NOMO-1 (cell line): Measurements from ENCODE around the gene SBNO2.
"Not testable (repeated sequence)": the region's sequence is repeated elsewhere in the genome, so short reads cannot be mapped to it uniquely, and the experiment has no call there.

ENCODE experiments used
- DNase-seq, 2 experiments: peaks; one replicate each; lab custom pipeline; 2025; ENCODE audit not compliant: unreplicated experiment in 2 of 2; lab: John Stamatoyannopoulos, UW

The SBNO2 gene

GRCh38 chr19:1206864-1207450 lies 32.9 kb upstream of the SBNO2 start:
- DNase-seq: peak; percentile 11 to 32

DNA sequence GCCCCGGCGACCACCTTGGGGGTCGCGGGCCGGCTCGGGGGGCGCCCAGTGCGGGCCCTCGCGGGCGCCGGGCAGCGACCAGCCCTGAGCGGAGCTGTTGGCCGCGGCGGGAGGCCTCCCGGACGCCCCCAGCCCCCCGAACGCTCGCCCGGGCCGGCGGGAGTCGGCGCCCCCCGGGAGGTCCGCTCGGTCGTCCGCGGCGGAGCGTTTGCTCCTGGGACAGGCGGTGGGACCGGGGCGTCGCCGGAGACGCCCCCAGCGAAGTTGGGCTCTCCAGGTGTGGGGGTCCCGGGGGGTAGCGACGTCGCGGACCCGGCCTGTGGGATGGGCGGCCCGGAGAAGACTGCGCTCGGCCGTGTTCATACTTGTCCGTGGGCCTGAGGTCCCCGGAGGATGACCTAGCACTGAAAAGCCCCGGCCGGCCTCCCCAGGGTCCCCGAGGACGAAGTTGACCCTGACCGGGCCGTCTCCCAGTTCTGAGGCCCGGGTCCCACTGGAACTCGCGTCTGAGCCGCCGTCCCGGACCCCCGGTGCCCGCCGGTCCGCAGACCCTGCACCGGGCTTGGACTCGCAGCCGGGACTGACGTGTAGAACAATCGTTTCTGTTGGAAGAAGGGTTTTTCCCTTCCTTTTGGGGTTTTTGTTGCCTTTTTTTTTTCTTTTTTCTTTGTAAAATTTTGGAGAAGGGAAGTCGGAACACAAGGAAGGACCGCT lies 32.2 kb upstream of the SBNO2 start:
- no peak for DNase-seq

DNA sequence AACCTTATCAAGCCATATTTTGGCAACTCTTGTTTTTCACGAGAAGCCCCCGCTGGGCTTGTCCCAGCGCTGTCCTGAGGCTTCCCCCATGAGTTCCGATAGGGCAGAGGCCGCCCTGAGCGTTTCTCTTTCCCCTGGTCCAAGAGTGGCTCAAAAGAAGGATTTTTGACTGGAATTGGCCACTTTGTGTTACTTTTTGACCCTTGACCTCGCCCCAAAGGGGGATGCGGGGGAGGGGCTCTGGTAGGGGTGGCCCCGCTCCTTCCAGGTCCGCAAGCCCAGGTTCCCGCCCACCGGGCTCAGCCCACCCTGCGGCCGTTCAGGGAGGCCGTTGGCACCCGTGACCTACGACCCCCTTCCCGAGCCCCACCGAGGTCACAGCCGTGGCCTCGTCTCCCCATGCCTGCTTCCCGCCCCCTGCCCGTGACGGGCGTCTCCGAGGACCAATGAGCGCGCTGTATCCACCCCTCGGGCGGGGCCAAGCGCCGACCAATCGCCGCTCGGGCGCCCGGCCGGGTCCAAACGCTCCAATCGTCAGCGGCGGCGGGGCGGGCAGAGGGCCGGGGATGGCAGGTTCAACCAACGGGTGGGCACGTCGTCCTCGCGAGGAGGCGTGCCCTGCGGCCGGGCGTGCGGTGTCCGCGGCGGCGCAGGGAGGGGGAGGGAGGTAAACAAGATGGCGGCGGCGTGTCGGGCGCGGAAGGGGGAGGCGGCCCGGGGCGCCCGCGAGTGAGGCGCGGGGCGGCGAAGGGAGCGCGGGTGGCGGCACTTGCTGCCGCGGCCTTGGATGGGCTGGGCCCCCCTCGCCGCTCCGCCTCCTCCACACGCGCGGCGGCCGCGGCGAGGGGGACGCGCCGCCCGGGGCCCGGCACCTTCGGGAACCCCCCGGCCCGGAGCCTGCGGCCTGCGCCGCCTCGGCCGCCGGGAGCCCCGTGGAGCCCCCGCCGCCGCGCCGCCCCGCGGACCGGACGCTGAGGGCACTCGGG lies 31.3 kb upstream of the SBNO2 start, which contains the start of gene STK11:
Gene STK11, plus strand, starts transcription at position 665 of the 986 bp plus-strand sequence. CDS start 1,136 bp downstream, outside the sequence.
- peak; percentile 95 to 99 for DNase-seq

- DNase-seq: not testable (repeated sequence)
Measured at GRCh38 chr19:1200614-1201013, 26.5 kb upstream of the SBNO2 start.

DNA sequence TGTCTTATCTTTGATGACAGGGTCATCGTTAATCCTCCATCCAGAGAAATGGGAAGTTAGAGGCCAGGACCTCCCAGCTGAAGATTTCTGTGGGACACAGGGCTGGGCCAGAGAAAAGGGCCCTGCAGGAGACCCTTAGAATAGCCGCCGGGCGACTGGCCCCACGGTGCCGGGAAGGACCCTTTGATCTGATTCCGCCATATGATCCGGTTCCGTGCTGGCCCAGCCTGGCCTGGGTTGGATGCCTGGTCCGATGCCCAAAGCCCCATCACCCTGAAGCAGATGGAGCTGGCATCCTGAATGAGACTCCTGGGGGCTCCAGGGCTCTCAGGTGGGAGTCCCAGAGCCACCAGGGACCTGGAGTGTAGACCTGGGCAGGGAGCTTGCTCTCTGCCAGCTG lies 25.5 kb upstream of the SBNO2 start:
- DNase-seq: no peak

GRCh38 chr19:1189419-1189818 lies 15.4 kb upstream of the SBNO2 start:
- DNase-seq: no peak

GRCh38 chr19:1183543-1184172 lies 9.6 kb upstream of the SBNO2 start:
- no peak for DNase-seq

DNA sequence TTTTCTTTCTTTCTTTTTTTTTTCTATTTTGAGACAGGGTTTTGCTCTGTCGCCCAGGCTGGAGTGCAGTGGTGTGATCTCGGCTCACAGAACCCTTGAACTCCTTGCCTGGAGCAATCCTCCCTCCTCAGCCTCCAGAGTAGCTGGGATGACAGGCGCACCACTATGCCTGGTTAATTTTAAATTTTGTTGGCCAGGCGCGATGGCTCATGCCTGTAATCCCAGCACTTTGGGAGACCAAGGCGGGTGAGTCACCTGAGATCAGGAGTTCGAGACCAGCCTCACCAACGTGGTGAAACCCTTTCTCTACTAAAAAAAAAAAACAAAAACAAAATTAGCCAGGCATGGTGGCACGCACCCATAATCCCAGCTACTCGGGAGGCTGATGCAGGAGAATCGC lies 8.7 kb upstream of the SBNO2 start:
- no peak for DNase-seq

- DNase-seq: no peak
Measured at GRCh38 chr19:1182068-1182467, 8.0 kb upstream of the SBNO2 start.

DNA sequence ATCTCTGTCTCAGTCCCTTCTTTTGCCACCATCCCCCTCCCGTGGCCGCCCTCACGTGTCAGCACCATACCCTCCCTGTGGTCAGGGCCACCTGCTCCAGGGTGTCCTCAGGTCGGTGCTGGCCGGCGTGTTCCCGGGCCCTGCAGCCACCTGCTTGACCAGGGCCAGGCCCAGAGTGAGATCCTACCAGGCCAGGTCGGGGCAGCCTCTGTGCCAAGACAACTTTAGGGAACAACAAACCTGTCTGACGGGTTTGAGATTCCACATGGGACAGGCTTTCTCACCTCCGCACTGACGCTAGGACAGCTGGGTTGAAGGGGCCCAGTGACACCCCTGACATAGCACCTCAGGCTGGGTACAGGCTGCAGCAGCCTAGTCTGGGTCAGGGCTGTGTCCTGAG lies 7.5 kb upstream of the SBNO2 start:
- no peak for DNase-seq

- peak; percentile 52 to 72 for DNase-seq
Measured at GRCh38 chr19:1177322-1178114, 3.5 kb upstream of the SBNO2 start.

GRCh38 chr19:1173159-1173844 lies 766 bp downstream of the SBNO2 start:
- peak; percentile 4 to 5 for DNase-seq

DNA sequence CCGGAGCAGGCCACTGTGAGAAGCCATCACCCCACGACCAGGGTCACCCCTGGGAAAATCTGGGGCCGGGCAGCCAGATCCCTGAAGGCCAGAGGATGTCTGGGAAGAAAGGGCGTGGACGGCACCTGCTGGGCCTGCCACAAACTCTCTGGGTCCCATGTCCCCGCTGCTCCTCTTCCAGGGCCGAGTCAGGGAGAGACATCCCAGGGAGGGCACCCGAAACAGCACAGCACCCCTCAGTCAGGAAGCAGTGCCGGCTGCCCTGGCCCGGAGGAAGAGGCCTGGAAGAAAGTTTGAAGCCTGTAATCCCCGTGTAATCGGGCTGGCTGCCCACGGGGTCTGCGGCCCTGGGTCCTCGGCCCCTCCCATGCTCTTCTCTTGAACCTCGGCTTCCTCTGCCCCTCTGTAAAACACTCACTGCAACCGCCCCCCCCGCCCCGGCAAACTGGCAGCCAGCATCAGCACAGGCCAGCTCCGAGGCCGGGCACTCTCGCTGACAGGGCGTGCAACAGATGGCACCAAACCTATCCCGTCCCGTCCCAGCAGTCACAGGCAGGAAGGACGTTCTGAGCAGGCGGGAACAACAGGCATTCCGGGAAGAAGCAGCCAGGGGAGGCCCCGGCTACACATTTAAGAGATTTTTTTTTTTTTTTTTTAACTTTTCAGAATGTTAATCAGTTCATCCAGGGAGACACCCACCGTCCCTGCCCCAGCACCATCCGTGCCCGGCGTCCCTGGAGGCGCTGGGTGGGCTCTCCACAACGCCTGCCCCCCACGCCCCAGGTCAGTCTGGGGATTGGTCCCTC lies 1.5 kb downstream of the SBNO2 start:
- no peak for DNase-seq

- DNase-seq: no peak
Measured at GRCh38 chr19:1171755-1172352, 2.2 kb downstream of the SBNO2 start.

DNA sequence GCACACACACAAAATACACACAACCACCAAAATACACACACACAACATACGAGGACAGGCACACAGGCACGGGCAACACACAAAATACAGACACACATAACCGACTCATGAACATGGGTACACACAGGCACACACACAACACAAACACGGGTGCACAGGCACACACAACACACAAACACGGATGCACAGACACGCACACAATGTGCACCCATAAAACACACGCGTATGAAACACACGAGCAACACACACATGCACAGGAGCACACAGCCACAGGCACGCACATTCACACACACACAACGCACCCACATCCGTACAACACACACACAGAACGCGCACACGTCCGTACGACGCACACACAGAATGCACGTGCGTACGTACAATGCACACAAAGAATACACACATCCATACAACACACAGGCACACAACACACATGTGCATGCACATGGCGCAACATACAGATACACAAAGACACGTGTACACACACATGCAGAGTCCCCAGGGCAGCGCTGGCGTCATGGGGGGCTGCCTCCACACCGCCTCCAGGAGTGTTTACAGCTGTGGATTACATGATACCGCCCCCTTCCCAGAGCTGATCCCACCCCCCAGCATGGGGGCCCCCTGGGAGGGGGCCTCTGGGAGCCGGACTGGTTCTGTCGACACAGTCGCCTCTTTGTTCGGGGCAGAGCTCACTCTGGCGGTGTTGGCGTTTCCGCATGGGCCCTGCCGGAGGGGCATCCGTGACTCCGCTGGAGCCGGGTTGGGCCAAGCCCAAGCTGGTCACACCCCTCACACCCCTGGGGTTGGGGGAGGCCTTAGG lies 2.9 kb downstream of the SBNO2 start:
- DNase-seq: no peak

GRCh38 chr19:1169921-1170885 lies 3.9 kb downstream of the SBNO2 start:
- DNase-seq: no peak
